Measurements from ENCODE around the gene AGR2.

GRCh38 chr7:16849296-16850148, 44.7 kb upstream of the AGR2 start:
- TF ChIP-seq CTCF (IDR thresholded peaks at IDR 0.05): no peak
- no peak for TF ChIP-seq POLR2A (IDR thresholded peaks at IDR 0.05)

All from uterus (tissue), 2 donors.